ENCODE results near the gene RHOV.

RHOV gene

GRCh38 chr15:40859206-40859851 is 14.7 kb downstream of the RHOV start:
- peak; percentile 81 for TF ChIP-seq CTCF (conservative IDR thresholded peaks at IDR 0.05; ENCODE audit: low read length)
- no peak overlapping the region for H3K4me3 ChIP-seq (ENCODE audit: low read length)

GRCh38 chr15:40858706-40859105 is 15.3 kb downstream of the RHOV start:
- no peak for TF ChIP-seq CTCF (conservative IDR thresholded peaks at IDR 0.05; ENCODE audit: low read length)
- no peak for DNase-seq (ENCODE audit: low read depth)
- no peak overlapping the region for H3K4me3 ChIP-seq (ENCODE audit: low read length)

More at GRCh38 chr15:40859206-40859851, 14.7 kb downstream of the RHOV start:
- peak; percentile 60 for DNase-seq (ENCODE audit: low read depth)

- peak; percentile 44 for DNase-seq (ENCODE audit: low read depth)
- peak; percentile 98 for TF ChIP-seq CTCF (conservative IDR thresholded peaks at IDR 0.05; ENCODE audit: low read length)
- no peak overlapping the region for H3K4me3 ChIP-seq (ENCODE audit: low read length)
These were observed 16.3 kb downstream of the RHOV start for GRCh38 chr15:40857601-40858341.

- no peak overlapping the region for H3K4me3 ChIP-seq (ENCODE audit: low read length)
- DNase-seq (ENCODE audit: low read depth): no peak
- TF ChIP-seq CTCF (conservative IDR thresholded peaks at IDR 0.05; ENCODE audit: low read length): no peak
These were observed 17.3 kb downstream of the RHOV start for GRCh38 chr15:40856746-40857145.

GRCh38 chr15:40855706-40856234 is 18.3 kb downstream of the RHOV start:
- no peak for TF ChIP-seq CTCF (conservative IDR thresholded peaks at IDR 0.05; ENCODE audit: low read length)
- no peak overlapping the region for H3K4me3 ChIP-seq (ENCODE audit: low read length)
- no peak for DNase-seq (ENCODE audit: low read depth)

- H3K4me3 ChIP-seq (ENCODE audit: low read length): no peak overlapping the region
- TF ChIP-seq CTCF (conservative IDR thresholded peaks at IDR 0.05; ENCODE audit: low read length): no peak
- DNase-seq (ENCODE audit: low read depth): no peak
These were observed 19.9 kb downstream of the RHOV start for GRCh38 chr15:40854161-40854560.

Data from AG10803 (cell line).